Upper lobe of left lung (tissue), 6 donors: ENCODE results near the gene KAZN. TPM values are rescaled to one million over a fixed set of nuclear protein-coding genes. Genes with fewer than 3 reads are reported as not detected.
A peak's percentile ranks its signal among the peaks of the same experiment; 100 is the strongest.

Source experiments
- ATAC-seq, 2 donors: fragments of 200-7000 bp; cut with Tn5 transposase; one replicate each; pipeline ENCODE4 v1.9.1; 2022; ENCODE audit warnings: mild to moderate bottlenecking in 2 of 2, moderate library complexity in 2 of 2; ENCODE audit not compliant: low FRiP score in 2 of 2
- DNase-seq, 2 donors: peaks; one replicate each; pipeline ENCODE4 v3.0.0-alpha.2; 2019 to 2020
- H3K27ac ChIP-seq, 4 donors: fragments of 200-600 bp; sonication (generic); one replicate each; pipeline ENCODE4 v1.5.1; 2016 to 2019
- H3K27me3 ChIP-seq, 4 donors: fragments of 200-600 bp; sonication (generic); one replicate each; pipeline ENCODE4 v1.5.1; 2017 to 2019
- H3K36me3 ChIP-seq, 4 donors: fragments of 200-600 bp; sonication (generic); one replicate each; pipeline ENCODE4 v1.5.1; 2016 to 2019
- H3K4me1 ChIP-seq, 4 donors: fragments of 200-600 bp; sonication (generic); one replicate each; pipeline ENCODE4 v1.5.1; 2018 to 2019
- H3K4me3 ChIP-seq, 4 donors: fragments of 200-600 bp; sonication (generic); one replicate each; pipeline ENCODE4 v1.5.1; 2017 to 2019; ENCODE audit warnings: mild to moderate bottlenecking in 2 of 4, moderate library complexity in 1 of 4
- H3K9me3 ChIP-seq, 4 donors: fragments of 200-600 bp; sonication (generic); one replicate each; pipeline ENCODE4 v1.5.1; 2018 to 2019
- EP300 ChIP-seq, 4 donors: sonication (generic); formaldehyde crosslinking; IDR thresholded peaks; one replicate each; pipeline ENCODE4 v1.5.1; 2017; ENCODE audit warnings: antibody characterized with exemption in 4 of 4, control low read depth in 2 of 4
- POLR2A ChIP-seq, 4 donors: fragments of 450-650 bp; IDR thresholded peaks; one replicate each; pipeline ENCODE4 v1.5.1; 2016 to 2017; ENCODE audit warnings: antibody characterized with exemption in 4 of 4, mild to moderate bottlenecking in 2 of 4
- POLR2AphosphoS5 ChIP-seq, 2 donors: sonication (generic); formaldehyde crosslinking; IDR thresholded peaks; one replicate each; pipeline ENCODE4 v1.5.1; 2017; ENCODE audit warnings: antibody characterized with exemption in 2 of 2
- WGBS, 2 donors: methylation state at CpG; one replicate each; pipeline ENCODE4 v1.1.5; 2017 to 2018; 5-methylcytosine and 5-hydroxymethylcytosine counted together
- total RNA-seq, 6 donors: library from RNA; depleted of rRNA in 4 of 6; stranded (reverse); fragments of >200 nt in 4 of 6; gene quantifications; one replicate each; pipeline versions ENCODE4 v1.1.0 to v1.2.1, GENCODE V29; 2016 to 2021
- TF ChIP-seq, protein P1 (sequence below), 6 experiments: fragments of 450-650 bp in 4 of 6; fragments of 200-600 bp in 2 of 6; sonication (generic) in 2 of 6; IDR thresholded peaks; one replicate each; pipeline ENCODE4 v1.5.1; 2016 to 2019; ENCODE audit warnings: antibody characterized with exemption in 6 of 6
- donor health status: DM: no; HTN: no; CAD: no; lungs with moderate emphysema.
- donor health status: DM: no; HTN: yes; CAD: no; lungs with severe emphysema.

The KAZN gene
- total RNA-seq, 6 donors from 2014 or later, result 11.5 to 30.0 (median 17.6) TPM

DNA sequence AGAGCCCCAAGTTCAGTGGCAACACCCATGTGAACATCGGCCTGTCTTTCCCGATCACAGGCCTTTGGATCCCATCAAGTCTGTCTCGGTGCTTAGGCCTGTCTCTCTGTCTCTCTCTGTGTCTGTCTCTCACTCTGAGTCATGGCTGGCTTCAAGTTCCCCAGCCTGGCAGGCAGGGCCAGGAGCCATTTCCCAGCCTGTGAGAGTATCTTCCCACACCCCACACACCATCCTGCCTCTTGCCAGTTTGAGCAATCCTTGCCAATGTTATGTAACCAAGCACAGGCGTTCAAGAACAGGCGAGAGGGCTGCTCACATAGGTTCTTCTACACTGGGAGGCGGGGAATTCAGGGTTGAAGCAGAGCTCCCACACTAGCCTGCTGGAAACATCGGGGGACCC, 485.1 kb downstream of the KAZN start:
- DNase-seq, result peak in 1 of 2 donors; percentile 38
- H3K4me1 ChIP-seq, result peaks cover 3 to 6% (median 5%) of the 10 kb centered on the region in 4 donors
- TF ChIP-seq POLR2AphosphoS5 (IDR thresholded peaks at IDR 0.05) (no peak), POLR2A (IDR thresholded peaks at IDR 0.05) (no peak), EP300 (IDR thresholded peaks at IDR 0.05) (no peak)
- TF ChIP-seq, protein P1, sequence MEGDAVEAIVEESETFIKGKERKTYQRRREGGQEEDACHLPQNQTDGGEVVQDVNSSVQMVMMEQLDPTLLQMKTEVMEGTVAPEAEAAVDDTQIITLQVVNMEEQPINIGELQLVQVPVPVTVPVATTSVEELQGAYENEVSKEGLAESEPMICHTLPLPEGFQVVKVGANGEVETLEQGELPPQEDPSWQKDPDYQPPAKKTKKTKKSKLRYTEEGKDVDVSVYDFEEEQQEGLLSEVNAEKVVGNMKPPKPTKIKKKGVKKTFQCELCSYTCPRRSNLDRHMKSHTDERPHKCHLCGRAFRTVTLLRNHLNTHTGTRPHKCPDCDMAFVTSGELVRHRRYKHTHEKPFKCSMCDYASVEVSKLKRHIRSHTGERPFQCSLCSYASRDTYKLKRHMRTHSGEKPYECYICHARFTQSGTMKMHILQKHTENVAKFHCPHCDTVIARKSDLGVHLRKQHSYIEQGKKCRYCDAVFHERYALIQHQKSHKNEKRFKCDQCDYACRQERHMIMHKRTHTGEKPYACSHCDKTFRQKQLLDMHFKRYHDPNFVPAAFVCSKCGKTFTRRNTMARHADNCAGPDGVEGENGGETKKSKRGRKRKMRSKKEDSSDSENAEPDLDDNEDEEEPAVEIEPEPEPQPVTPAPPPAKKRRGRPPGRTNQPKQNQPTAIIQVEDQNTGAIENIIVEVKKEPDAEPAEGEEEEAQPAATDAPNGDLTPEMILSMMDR (IDR thresholded peaks at IDR 0.05), result no peak
- no peaks in the 10 kb centered on the region for H3K9me3 ChIP-seq
- H3K4me3 ChIP-seq, result no peak overlapping the region
- 68 to 81% methylated on average over 6 to 7 of the region's 7 CpGs for WGBS, 2 donors
- H3K27me3 ChIP-seq, result no peaks in the 10 kb centered on the region
- no peak overlapping the region for H3K27ac ChIP-seq
- ATAC-seq, result peak in 1 of 2 donors; percentile 57
- H3K36me3 ChIP-seq, result no peaks in the 10 kb centered on the region

DNA sequence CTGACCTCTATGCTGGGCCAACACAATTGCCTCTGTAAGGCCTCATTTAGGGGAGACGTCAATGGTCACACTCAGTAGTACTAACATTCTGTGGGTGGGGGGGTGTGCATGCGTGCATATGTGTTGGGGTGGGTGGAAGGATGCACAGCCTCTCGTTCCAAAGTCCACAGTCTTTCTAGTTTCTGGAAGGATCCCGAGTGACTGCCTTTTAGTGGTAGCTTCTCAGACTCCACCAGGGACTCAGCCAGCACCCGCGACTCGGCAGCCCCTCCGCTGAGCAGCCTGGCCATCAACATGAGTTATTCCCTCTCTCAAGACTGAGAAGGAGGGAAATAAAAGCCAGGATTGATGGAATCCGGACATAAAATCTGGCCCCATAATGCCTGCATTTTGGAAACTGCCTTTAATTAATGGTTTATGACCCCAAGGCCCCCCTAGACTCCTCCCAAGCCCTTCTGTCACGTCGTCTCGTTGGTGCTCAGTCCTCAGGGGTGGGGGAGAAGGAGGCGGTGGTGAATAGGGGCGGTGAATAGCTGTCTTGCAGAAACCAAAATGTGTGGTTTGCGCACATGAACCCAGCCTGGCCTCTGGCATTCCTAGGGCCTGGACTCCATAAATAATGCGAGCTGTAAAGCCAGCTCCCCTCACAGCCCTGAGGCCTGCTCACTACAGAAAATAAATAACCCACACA, 489.9 kb downstream of the KAZN start:
- ATAC-seq, result no peak
- Histone ChIP-seq H3K27me3 (no peaks in the 10 kb centered on the region), H3K36me3 (no peaks in the 10 kb centered on the region), H3K9me3 (no peaks in the 10 kb centered on the region), H3K4me3 (no peak overlapping the region), H3K27ac (peak overlapping the region; percentile 33 to 77 (median 72)), H3K4me1 (peaks cover 17 to 28% (median 22%) of the 10 kb centered on the region in 4 donors)
- no peak for TF ChIP-seq POLR2A (IDR thresholded peaks at IDR 0.05)
- no peak for TF ChIP-seq EP300 (IDR thresholded peaks at IDR 0.05)
- TF ChIP-seq, protein P1 (IDR thresholded peaks at IDR 0.05), result no peak
- peak in 1 of 2 donors; percentile 58 for DNase-seq
- WGBS, 2 donors, result 75 to 79% methylated on average over 16 of the region's 16 CpGs

DNA sequence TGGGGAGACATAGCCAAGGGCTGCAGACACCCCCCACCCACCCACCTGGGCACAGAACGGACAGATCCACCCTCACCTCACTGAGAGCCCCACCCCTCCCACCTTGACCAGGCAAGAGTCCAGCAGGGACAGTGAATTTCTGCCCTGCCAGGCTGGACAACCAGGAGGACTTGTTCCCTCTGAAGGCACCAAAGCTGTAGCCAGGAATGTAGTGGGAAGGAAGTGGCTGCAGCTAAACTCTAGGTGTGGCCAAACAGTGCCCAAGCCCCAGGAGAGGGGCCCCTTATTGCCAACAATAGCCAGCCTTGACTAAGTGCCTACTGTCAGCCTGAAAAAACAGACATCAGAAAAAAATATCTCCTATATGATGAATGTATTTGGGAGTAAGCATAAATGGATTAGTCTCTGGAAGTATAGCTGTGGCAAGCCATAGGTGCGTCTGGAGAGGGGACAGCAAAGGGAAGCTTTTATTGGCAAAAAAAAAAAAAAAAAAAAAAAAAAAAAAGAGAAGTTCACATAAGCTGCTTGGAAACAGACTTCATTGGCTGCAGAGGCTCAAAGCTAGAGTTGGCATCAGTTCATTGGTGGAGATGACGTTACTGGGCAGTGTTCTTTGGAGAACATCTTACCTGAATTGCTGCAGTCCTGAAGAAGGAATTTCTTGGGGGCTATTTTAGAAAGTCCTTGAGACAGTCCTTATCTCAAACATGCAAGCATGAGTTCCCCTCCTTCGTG, 490.9 kb downstream of the KAZN start:
- peak overlapping the region; percentile 33 to 80 (median 78) for H3K27ac ChIP-seq
- H3K9me3 ChIP-seq, result no peaks in the 10 kb centered on the region
- H3K36me3 ChIP-seq, result no peaks in the 10 kb centered on the region
- H3K4me1 ChIP-seq, result peaks cover 17 to 28% (median 22%) of the 10 kb centered on the region in 4 donors
- H3K27me3 ChIP-seq, result no peaks in the 10 kb centered on the region
- ATAC-seq, result peak; percentile 54 to 76
- 36 to 42% methylated on average over 4 of the region's 4 CpGs for WGBS, 2 donors
- no peak for TF ChIP-seq POLR2AphosphoS5 (IDR thresholded peaks at IDR 0.05)
- no peak for TF ChIP-seq POLR2A (IDR thresholded peaks at IDR 0.05)
- TF ChIP-seq, protein P1 (IDR thresholded peaks at IDR 0.05), result no peak
- TF ChIP-seq EP300 (IDR thresholded peaks at IDR 0.05), result no peak
- no peak overlapping the region for H3K4me3 ChIP-seq
- peak in 1 of 2 donors; percentile 51 for DNase-seq

DNA sequence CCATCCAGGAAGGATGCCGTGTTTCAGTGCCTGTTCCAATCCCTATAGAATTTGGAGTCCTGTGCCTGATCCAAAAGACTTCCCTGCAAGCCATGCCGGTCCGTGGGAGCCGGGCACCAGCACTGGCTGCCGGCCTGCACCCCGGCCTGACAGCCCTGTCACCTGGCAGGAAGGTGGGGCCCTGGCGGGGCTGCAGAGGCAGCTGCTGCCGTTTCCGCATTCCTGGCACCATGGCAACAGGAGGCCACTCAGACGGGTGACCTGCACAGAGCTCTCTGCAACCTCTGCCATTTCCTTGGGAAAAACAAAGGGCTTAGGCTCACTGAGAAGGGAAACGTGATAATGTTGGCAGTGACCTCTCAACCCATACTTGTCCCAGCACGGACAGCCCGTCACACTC, 491.9 kb downstream of the KAZN start:
- peaks cover 17 to 28% (median 22%) of the 10 kb centered on the region in 4 donors for H3K4me1 ChIP-seq
- H3K9me3 ChIP-seq, result no peaks in the 10 kb centered on the region
- DNase-seq, result peak; percentile 89 to 95
- TF ChIP-seq, protein P1 (IDR thresholded peaks at IDR 0.05), result no peak
- TF ChIP-seq POLR2A (IDR thresholded peaks at IDR 0.05) (peak in 1 of 4 donors; percentile 65), EP300 (IDR thresholded peaks at IDR 0.05) (no peak), POLR2AphosphoS5 (IDR thresholded peaks at IDR 0.05) (no peak)
- H3K36me3 ChIP-seq, result no peaks in the 10 kb centered on the region
- no peaks in the 10 kb centered on the region for H3K27me3 ChIP-seq
- no peak overlapping the region for H3K4me3 ChIP-seq
- WGBS, 2 donors, result 22% methylated on average over 3 to 11 of the region's 13 CpGs
- peak overlapping the region; percentile 71 to 80 (median 78) for H3K27ac ChIP-seq
- peak; percentile 76 to 93 for ATAC-seq
